Mucosa of stomach (tissue), 1 donor: Measurements from ENCODE around the gene CCDC89.

ENCODE experiments used
- H3K27me3 ChIP-seq: one replicate; pipeline ENCODE4 v1.7.0; 2013; ENCODE audit warnings: mild to moderate bottlenecking, low read length; ENCODE audit not compliant: control insufficient read depth, insufficient read depth
- H3K36me3 ChIP-seq: one replicate; pipeline ENCODE4 v1.7.0; 2013; ENCODE audit warnings: low read length; ENCODE audit not compliant: control insufficient read depth, insufficient read depth
- H3K4me1 ChIP-seq: one replicate; pipeline ENCODE4 v1.7.0; 2013; ENCODE audit warnings: mild to moderate bottlenecking, low read length; ENCODE audit not compliant: control insufficient read depth, insufficient read depth
- H3K4me3 ChIP-seq: one replicate; pipeline ENCODE4 v1.7.0; 2013; ENCODE audit warnings: low read length
- H3K9ac ChIP-seq: one replicate; pipeline ENCODE4 v1.7.0; 2013; ENCODE audit warnings: mild to moderate bottlenecking, low read length, moderate library complexity
- H3K9me3 ChIP-seq: one replicate; pipeline ENCODE4 v1.7.0; 2013; ENCODE audit warnings: mild to moderate bottlenecking, low read length, moderate library complexity; ENCODE audit not compliant: control insufficient read depth
- donor health status: Pancreatic carcinoma.

Gene CCDC89

DNA sequence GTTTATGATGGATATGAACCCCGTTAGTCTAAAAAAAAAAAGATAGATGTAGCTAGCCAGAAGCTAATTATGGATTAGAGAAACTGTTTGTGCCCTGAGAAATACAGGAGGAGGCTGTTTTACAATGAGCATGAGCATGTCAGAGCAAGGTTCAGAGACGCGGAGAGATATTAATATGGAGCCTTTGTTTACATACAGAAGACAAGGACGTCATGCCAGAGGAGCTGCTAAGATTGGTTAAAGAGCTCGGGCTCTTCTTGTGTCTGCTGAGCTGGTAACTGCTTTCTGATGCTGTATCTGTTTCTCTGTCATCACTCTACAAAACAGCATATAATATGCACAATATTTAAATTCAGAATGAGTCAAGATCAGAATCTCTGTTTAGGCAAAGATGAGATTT lies 24.9 kb upstream of the CCDC89 start:
- Histone ChIP-seq H3K4me3 (no peak overlapping the region), H3K27me3 (no peaks in the 10 kb centered on the region), H3K9ac (no peak overlapping the region), H3K4me1 (no peaks in the 10 kb centered on the region), H3K9me3 (no peaks in the 10 kb centered on the region), H3K36me3 (no peaks in the 10 kb centered on the region)

GRCh38 chr11:85709941-85710702 lies 24.1 kb upstream of the CCDC89 start:
- no peaks in the 10 kb centered on the region for H3K9me3 ChIP-seq
- no peaks in the 10 kb centered on the region for H3K36me3 ChIP-seq
- H3K27me3 ChIP-seq, result no peaks in the 10 kb centered on the region
- H3K4me3 ChIP-seq, result no peak overlapping the region
- H3K9ac ChIP-seq, result no peak overlapping the region
- H3K4me1 ChIP-seq, result no peaks in the 10 kb centered on the region

DNA sequence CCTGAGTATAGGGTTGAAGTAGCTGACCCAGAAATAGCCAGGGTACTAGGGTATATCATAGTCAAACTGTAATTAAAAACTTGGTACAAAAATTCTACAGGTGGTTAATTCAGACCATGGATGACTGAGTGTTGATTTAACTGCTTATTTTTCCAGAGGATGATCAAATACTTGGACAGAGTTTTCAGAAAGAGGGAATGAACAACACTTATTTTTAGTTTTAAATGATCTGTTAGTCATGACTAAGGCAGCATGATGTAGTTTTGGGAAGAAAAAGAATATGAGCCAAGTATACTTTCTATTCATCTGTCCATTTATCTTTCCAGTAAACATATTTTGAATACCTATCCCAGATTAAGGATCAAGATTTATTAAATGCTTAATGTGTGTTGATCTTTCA lies 19.8 kb upstream of the CCDC89 start:
- no peaks in the 10 kb centered on the region for H3K27me3 ChIP-seq
- no peak overlapping the region for H3K4me3 ChIP-seq
- no peak overlapping the region for H3K9ac ChIP-seq
- H3K9me3 ChIP-seq, result no peaks in the 10 kb centered on the region
- H3K4me1 ChIP-seq, result no peaks in the 10 kb centered on the region
- no peaks in the 10 kb centered on the region for H3K36me3 ChIP-seq

DNA sequence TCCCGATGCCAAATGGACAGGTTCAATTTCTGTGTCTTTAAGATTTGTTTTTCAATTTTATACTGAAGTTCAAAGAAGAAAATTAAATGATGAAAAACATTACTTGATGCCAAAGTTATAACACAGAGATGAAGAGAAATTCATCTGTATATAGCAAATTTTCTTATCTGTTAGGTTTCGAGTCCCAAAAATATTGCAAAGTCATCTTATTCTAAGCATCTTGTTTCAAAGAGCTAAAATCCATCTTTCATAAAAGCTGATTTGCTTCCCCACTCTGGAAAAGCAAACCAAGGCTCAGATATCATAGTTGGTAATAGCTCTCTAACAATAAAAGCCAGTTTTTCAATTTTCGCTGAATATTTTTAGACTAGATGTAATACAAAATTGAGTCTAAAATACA lies 19.0 kb upstream of the CCDC89 start:
- Histone ChIP-seq H3K9me3 (no peaks in the 10 kb centered on the region), H3K27me3 (no peaks in the 10 kb centered on the region), H3K4me3 (no peak overlapping the region), H3K9ac (no peak overlapping the region), H3K4me1 (no peaks in the 10 kb centered on the region), H3K36me3 (no peaks in the 10 kb centered on the region)

DNA sequence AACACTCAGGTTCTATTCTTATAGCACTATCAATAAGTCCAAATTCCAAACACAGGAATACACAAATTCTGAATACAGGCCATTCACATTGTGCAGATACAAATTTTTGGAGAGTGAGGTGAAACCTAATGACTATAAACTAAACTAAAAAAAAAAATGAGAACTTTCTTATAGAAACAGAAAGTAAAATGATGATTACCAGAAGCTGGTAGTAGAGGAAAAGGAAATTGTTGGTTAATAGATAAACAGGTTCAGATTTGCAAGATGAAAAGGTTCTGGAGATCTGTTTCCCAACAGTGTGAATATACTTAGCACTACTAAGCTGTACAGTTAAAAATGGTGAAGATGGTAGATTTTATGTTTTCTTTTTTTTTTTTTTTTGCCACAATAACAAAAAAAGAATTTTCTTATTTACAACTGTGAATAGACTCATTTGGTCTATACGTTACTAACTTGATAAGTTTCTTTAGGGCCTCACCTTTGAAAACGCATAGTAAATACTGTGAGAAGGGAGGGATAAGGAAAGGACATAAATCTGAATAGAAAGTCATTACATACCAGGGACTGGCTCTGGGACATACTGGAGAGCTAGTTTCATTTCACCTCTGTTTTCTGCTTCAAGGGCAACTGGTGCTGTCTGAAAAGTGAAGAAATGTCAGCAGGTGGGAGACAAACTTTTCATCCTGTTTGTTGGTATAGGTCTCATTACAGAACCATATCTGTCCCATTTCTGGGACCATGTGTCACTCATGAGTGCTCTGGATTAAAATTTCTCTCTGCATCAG lies 14.2 kb upstream of the CCDC89 start:
- H3K36me3 ChIP-seq, result no peaks in the 10 kb centered on the region
- no peak overlapping the region for H3K9ac ChIP-seq
- no peak overlapping the region for H3K4me3 ChIP-seq
- H3K4me1 ChIP-seq, result no peaks in the 10 kb centered on the region
- no peaks in the 10 kb centered on the region for H3K9me3 ChIP-seq
- H3K27me3 ChIP-seq, result no peaks in the 10 kb centered on the region

- H3K9ac ChIP-seq, result no peak overlapping the region
- no peaks in the 10 kb centered on the region for H3K36me3 ChIP-seq
- H3K4me1 ChIP-seq, result no peaks in the 10 kb centered on the region
- no peak overlapping the region for H3K4me3 ChIP-seq
- no peaks in the 10 kb centered on the region for H3K27me3 ChIP-seq
- no peaks in the 10 kb centered on the region for H3K9me3 ChIP-seq
Measured at GRCh38 chr11:85698195-85698594, 12.2 kb upstream of the CCDC89 start.

- H3K4me1 ChIP-seq, result no peaks in the 10 kb centered on the region
- H3K9me3 ChIP-seq, result no peaks in the 10 kb centered on the region
- H3K36me3 ChIP-seq, result no peaks in the 10 kb centered on the region
- no peaks in the 10 kb centered on the region for H3K27me3 ChIP-seq
- H3K9ac ChIP-seq, result no peak overlapping the region
- no peak overlapping the region for H3K4me3 ChIP-seq
Measured at GRCh38 chr11:85697747-85698146, 11.8 kb upstream of the CCDC89 start.

DNA sequence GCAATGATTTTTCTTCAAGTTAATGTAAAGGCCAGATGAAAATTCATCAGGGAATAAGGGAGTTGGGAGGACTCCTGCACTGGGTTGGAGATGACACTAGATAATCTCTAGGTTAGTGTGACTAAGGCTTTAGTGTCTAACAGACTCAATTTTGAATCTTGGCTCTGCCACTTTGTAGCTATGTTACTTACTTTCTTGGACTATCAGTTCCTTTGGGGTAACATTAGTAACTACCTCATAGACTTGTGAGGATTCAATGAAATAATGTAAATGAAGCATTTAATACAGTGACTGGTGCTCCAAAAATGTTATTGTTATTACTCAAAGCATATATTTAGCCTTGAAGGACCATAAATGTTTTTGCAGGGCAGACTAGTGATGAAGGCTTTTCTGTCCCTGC lies 9.6 kb upstream of the CCDC89 start:
- Histone ChIP-seq H3K4me1 (no peaks in the 10 kb centered on the region), H3K27me3 (no peaks in the 10 kb centered on the region), H3K36me3 (no peaks in the 10 kb centered on the region), H3K4me3 (no peak overlapping the region), H3K9ac (no peak overlapping the region), H3K9me3 (no peaks in the 10 kb centered on the region)

GRCh38 chr11:85694385-85694980 lies 8.5 kb upstream of the CCDC89 start:
- Histone ChIP-seq H3K4me1 (no peaks in the 10 kb centered on the region), H3K27me3 (no peaks in the 10 kb centered on the region), H3K36me3 (no peaks in the 10 kb centered on the region), H3K4me3 (no peak overlapping the region), H3K9me3 (no peaks in the 10 kb centered on the region), H3K9ac (no peak overlapping the region)

DNA sequence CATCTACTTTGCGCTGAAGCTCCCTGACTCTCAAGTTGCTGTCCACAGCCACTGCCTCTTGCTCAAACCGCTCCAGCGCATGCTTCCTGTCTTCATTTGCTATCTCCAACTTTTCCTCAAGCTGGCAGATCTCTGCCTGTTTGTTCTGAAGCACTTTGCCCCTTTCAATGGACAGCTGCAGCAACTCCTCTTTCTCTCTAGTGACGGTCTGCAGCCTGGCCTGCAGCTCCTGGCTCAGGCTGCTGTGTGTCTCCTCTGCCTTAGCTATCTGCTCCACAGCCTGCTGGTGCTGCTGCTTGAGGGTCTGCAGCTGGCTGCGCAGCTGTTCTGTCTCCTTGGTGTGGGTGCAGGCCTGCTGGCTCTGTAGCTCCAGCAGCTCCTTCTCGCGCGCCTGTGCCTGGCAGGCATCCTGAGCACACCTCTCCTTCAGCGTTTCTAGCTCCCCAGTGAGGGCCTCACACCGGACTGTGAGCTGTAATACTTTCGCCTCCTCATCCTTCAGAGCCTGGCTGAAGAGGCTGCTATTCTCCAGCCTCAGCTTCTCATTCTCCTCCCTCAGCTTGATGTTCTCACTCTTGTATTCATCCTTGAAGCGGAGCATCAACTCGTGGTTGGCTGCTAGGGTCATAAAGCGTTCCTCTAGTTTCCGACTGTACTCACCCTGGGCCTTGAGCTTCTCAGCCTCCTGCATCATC lies 723 bp downstream of the CCDC89 start:
- Histone ChIP-seq H3K4me3 (no peak overlapping the region), H3K4me1 (peaks cover 18% of the 10 kb centered on the region), H3K36me3 (no peaks in the 10 kb centered on the region), H3K9me3 (no peaks in the 10 kb centered on the region), H3K9ac (no peak overlapping the region), H3K27me3 (no peaks in the 10 kb centered on the region)

DNA sequence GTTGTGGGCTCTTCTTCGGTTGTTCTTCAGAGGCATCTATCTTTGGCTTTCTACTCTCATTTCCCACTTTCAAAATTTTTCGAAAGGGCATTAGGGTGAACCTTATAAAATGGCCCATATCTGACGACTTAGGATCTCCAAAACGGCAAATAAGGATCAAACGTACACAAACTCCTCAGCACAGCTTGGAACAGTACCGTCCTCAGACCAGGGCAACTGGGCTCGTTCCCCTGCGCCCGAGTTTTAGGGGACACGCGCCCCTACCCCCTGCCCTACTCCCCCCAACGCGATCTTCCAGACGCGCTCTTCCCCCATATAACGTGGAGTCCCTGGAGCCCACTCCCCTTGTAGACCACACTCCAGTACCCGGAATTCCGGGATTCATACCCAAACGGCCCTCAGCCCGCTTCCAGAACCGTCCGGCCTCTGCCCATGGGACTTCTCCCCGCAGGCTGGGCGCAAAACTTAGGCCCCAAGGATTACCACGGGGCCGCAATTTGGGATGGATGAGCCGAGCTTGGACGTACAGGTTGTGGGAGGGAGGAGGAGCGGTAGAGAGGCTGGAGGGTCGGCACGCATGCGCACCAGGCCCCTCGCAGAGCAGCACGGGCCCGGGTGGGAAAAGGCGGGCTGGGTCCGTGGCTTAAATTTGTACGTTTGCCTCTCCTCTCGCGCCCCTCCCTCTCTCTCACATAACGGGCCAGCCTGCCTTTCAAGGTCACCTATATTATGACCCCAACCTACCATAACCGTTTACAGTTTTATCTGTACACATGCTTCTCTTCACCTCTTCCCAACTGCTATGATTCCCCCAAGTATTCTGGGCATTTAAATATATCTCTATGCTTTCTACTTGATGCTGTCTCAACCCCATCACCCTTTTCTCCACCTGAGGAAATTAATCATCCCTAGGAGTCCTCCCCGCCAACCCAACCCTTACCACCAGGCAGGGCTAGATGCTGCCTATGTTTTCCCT lies 3.4 kb downstream of the CCDC89 start:
- Histone ChIP-seq H3K4me1 (peaks cover 18% of the 10 kb centered on the region), H3K36me3 (no peaks in the 10 kb centered on the region), H3K9me3 (no peaks in the 10 kb centered on the region), H3K4me3 (peak overlapping the region; percentile 39), H3K27me3 (no peaks in the 10 kb centered on the region), H3K9ac (peak overlapping the region; percentile 69)
